GM12878 (cell line): ENCODE data around the gene GBA2. TPM values are rescaled to one million over a fixed set of nuclear protein-coding genes. Genes with fewer than 3 reads are reported as not detected.

Experiments
- ATAC-seq: fragments of 200-7000 bp; cut with Tn5 transposase; 3 replicates; pipeline ENCODE4 v1.9.1; 2020; ENCODE audit warnings: mild to moderate bottlenecking, moderate library complexity
- BruUV-seq: library from RNA; stranded (reverse); fragments of 400-500 nt; replicated peaks from 2 replicates; lab custom pipeline; 2021; lab: Mats Ljungman, UMichigan
- CTCF ChIA-PET: fragments of 300-600 bp; sonication (Branson Sonifier 250); formaldehyde crosslinking; extraction: SDS; loops from one replicate; lab custom pipeline; 2021; ENCODE audit warnings: inconsistent platforms; lab: Yijun Ruan, JAX
- POLR2A ChIA-PET: fragments of 350-600 bp; formaldehyde crosslinking; extraction: SDS; loops from one replicate; lab custom pipeline; 2021; ENCODE audit warnings: inconsistent platforms; lab: Charles Lee
- RAD21 ChIA-PET: fragments of 300-600 bp; sonication (Branson Sonifier 250); formaldehyde crosslinking; loops from one replicate; lab custom pipeline; 2023; ENCODE audit warnings: antibody characterized with exemption; ENCODE audit not compliant: unreplicated experiment; lab: Charles Lee
- SMC1A ChIA-PET: fragments of 300-600 bp; sonication (Branson Sonifier 250); formaldehyde crosslinking; loops from one replicate; lab custom pipeline; 2023; ENCODE audit not compliant: unreplicated experiment, uncharacterized antibody; lab: Charles Lee
- DNase-seq: peaks from one replicate; pipeline ENCODE4 v3.0.0-alpha.2; 2011; ENCODE audit warnings: low read depth, low spot score
- FAIRE-seq: peaks from 3 replicates; lab custom pipeline; 2011; peaks lifted over from hg19 to GRCh38; lab: Jason Lieb, UNC
- H2AFZ ChIP-seq: 2 replicates; pipeline ENCODE4 v1.6.0; 2011; ENCODE audit warnings: low read depth, low read length, control low read depth; ENCODE audit not compliant: control insufficient read depth
- H3K27ac ChIP-seq: 2 replicates; pipeline ENCODE4 v1.5.1; 2011; ENCODE audit warnings: control low read depth; ENCODE audit not compliant: control insufficient read depth, insufficient read depth
- H3K27me3 ChIP-seq, 2 experiments: replicated peaks in 1 of 2; 2 replicates each; pipeline versions ENCODE4 v1.6.0 to v1.6.1; 2011; ENCODE audit warnings: low read length in 1 of 2; ENCODE audit not compliant: control insufficient read depth in 2 of 2, insufficient read depth in 2 of 2
- H3K36me3 ChIP-seq, 2 experiments: 2 replicates each; pipeline ENCODE4 v1.5.1; 2011; ENCODE audit warnings: low read length in 1 of 2; ENCODE audit not compliant: control insufficient read depth in 2 of 2, insufficient read depth in 2 of 2
- H3K4me1 ChIP-seq: 2 replicates; pipeline ENCODE4 v1.6.1; 2011; ENCODE audit warnings: mild to moderate bottlenecking, low read length, moderate library complexity, mixed read lengths; ENCODE audit not compliant: control insufficient read depth, insufficient read depth
- H3K4me2 ChIP-seq: 2 replicates; pipeline ENCODE4 v1.6.0; 2011; ENCODE audit warnings: control low read depth; ENCODE audit not compliant: control insufficient read depth, insufficient read depth
- H3K4me3 ChIP-seq: fragments of 200-600 bp; sonication (generic); 2 replicates; pipeline ENCODE4 v1.5.1; 2016
- H3K79me2 ChIP-seq: 2 replicates; pipeline ENCODE4 v1.6.0; 2011; ENCODE audit warnings: low read length; ENCODE audit not compliant: control insufficient read depth, insufficient read depth
- H3K9ac ChIP-seq: 2 replicates; pipeline ENCODE4 v1.8.0; 2011; ENCODE audit warnings: low read length, control low read depth, mixed read lengths; ENCODE audit not compliant: control insufficient read depth, insufficient read depth
- H3K9me3 ChIP-seq: replicated peaks from 3 replicates; pipeline ENCODE4 v1.5.1; 2011; ENCODE audit warnings: mild to moderate bottlenecking, low read length; ENCODE audit not compliant: control insufficient read depth, insufficient read depth
- H4K20me1 ChIP-seq: 2 replicates; pipeline ENCODE4 v1.6.0; 2011; ENCODE audit not compliant: control insufficient read depth, insufficient read depth
- CHD2 ChIP-seq: IDR thresholded peaks from 2 replicates; pipeline ENCODE4 v1.6.1; 2011; ENCODE audit warnings: low read depth, low read length, improper control_type of control experiment, borderline replicate concordance
- DPF2 ChIP-seq: fragments of 450-650 bp; IDR thresholded peaks from 2 replicates; pipeline ENCODE4 v1.6.1; 2017; ENCODE audit warnings: mild to moderate bottlenecking
- MTA3 ChIP-seq: IDR thresholded peaks from 2 replicates; pipeline ENCODE4 v1.6.1; 2012; ENCODE audit warnings: low read length, inconsistent platforms, borderline replicate concordance
- NBN ChIP-seq: fragments of 450-650 bp; IDR thresholded peaks from 2 replicates; pipeline ENCODE4 v1.6.1; 2016
- POU2F2 ChIP-seq: IDR thresholded peaks from 3 replicates; pipeline ENCODE4 v1.6.1; 2011; ENCODE audit warnings: low read depth, mild to moderate bottlenecking, low read length, borderline replicate concordance
- SPI1 ChIP-seq: IDR thresholded peaks from 2 replicates; pipeline ENCODE4 v1.6.1; 2011; ENCODE audit warnings: low read depth, mild to moderate bottlenecking, low read length, moderate library complexity, borderline replicate concordance; ENCODE audit not compliant: insufficient read depth
- WGBS: methylation state at CpG from one replicate; pipeline ENCODE4 v1.1.6; 2016; ENCODE audit warnings: low lambda C conversion rate; ENCODE audit not compliant: insufficient replicate concordance, insufficient coverage; ENCODE audit errors: missing lambda C conversion rate; 5-methylcytosine and 5-hydroxymethylcytosine counted together
- in situ Hi-C: fragments of 300-500 bp; cut with MboI; formaldehyde crosslinking; loops from 9 replicates; pipeline ENCODE4 v1.14.3; 2018; ENCODE audit warnings: mixed read lengths
- intact Hi-C: fragments of 100-400 bp; cut with micrococcal nuclease; formaldehyde crosslinking; loops from one replicate; pipeline ENCODE4 v1.14.2; 2022; ENCODE audit not compliant: unreplicated experiment
- polyA plus RNA-seq, 11 experiments: library from polyadenylated mRNA; depleted of rRNA in 4 of 11; unstranded in 6 of 11; stranded (reverse) in 5 of 11; fragments of >200 nt; fragmentation: Nextera tagmentation in 4 of 11; fragmentation: Illumina TruSeq in 1 of 11; extraction: Ambion mirVana in 4 of 11; extraction: Trizol in 1 of 11; gene quantifications; 1 replicate in 1 of 11; 2 replicates in 10 of 11; pipeline versions ENCODE4 v1.2.1 to v1.2.3, GENCODE V29; 2011 to 2016; ENCODE audit warnings: inconsistent platforms in 2 of 11, missing spikeins in 2 of 11, low read depth in 1 of 11
- total RNA-seq, 4 experiments: library from RNA; depleted of rRNA in 3 of 4; stranded (reverse); fragments of >200 nt in 3 of 4; fragmentation: Illumina TruSeq in 1 of 4; extraction: Trizol in 1 of 4; gene quantifications; 2 replicates each; pipeline versions ENCODE4 v1.2.1 to v1.2.3, GENCODE V29; 2013 to 2021
- TF ChIP-seq, protein P1 (sequence below): fragments of 450-650 bp; IDR thresholded peaks from 2 replicates; pipeline ENCODE4 v1.6.1; 2017; ENCODE audit warnings: mild to moderate bottlenecking, moderate library complexity
- TF ChIP-seq, protein P2 (sequence below): fragments of 450-650 bp; conservative IDR thresholded peaks from 2 replicates; pipeline ENCODE4 v1.6.1; 2017; ENCODE audit warnings: mild to moderate bottlenecking, moderate library complexity

Gene GBA2
- total and polyA plus RNA-seq, 10 of the 15 experiments (the other 5 are each of a cell fraction or from before 2014, with no cell fraction given) = 15.3 to 45.1 (median 29.1) TPM

DNA sequence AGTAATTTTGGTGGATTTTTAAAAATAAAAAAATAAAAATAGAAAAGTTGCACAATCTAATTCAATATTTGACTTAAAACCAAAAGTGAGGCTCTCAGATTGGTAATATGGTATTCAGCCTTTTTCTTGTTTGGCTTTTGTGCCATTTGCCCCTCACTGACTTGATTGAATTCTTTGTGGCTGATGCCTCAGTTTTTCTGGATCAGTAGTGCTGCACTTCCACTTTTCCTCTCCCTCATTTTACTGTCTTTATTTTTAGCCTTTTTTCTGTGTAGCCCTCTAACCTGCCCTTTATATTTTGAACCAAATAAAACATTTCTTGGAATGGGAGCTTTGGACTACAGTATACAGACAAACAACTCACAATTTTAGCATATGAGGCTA lies 8.9 kb upstream of the GBA2 start:
- peak overlapping the region; percentile 98 for H3K27ac ChIP-seq
- H2AFZ ChIP-seq = no peak overlapping the region
- no peak for TF ChIP-seq MTA3
- TF ChIP-seq SPI1 = peak; percentile 18; the same call in 1 of the 2 replicates
- no peaks in the 10 kb centered on the region for H4K20me1 ChIP-seq
- H3K79me2 ChIP-seq = peaks cover 33% of the 10 kb centered on the region
- no peaks in the 10 kb centered on the region for H3K9me3 ChIP-seq
- no peak for ATAC-seq
- ChIA-PET POLR2A (interaction anchor here (1.0 to 1.6 kb wide), 3 partner anchors 25 to 100 kb away, joined by 3 to 13 read pairs (median 4); partner anchors contain the start of genes CCDC107, CREB3, RMRP and TLN1), RAD21 (no interaction called here), CTCF (interaction anchor here (0.8 to 2.3 kb wide), 9 partner anchors 8 to 61 kb away, joined by 3 to 7 read pairs (median 4); partner anchors contain the start of genes CREB3, RGP1, SPAG8 and TLN1), SMC1A (interaction anchor here (0.7 to 3.2 kb wide), 3 partner anchors 10 to 31 kb away, joined by 3 to 19 read pairs (median 11); partner anchors contain the start of genes GBA2 and RGP1)
- no peaks in the 10 kb centered on the region for H3K27me3 ChIP-seq
- BruUV-seq = no TSS peak
- H3K9ac ChIP-seq = peak overlapping the region; percentile 97
- H3K4me1 ChIP-seq = peaks cover 22% of the 10 kb centered on the region
- H3K4me3 ChIP-seq = peak overlapping the region; percentile 87
- intact Hi-C loops (loop anchor here (2.0 kb wide), 1 partner anchor 25 kb away; the partner anchor contains the start of genes CREB3 and TLN1), in situ Hi-C loops (no loop called here)
- no peak for DNase-seq
- H3K36me3 ChIP-seq = peaks cover 0 to 8% of the 10 kb centered on the region in 2 experiments; a peak in 2 of 4 replicates
- no peak for FAIRE-seq
- H3K4me2 ChIP-seq = peak overlapping the region; percentile 90

DNA sequence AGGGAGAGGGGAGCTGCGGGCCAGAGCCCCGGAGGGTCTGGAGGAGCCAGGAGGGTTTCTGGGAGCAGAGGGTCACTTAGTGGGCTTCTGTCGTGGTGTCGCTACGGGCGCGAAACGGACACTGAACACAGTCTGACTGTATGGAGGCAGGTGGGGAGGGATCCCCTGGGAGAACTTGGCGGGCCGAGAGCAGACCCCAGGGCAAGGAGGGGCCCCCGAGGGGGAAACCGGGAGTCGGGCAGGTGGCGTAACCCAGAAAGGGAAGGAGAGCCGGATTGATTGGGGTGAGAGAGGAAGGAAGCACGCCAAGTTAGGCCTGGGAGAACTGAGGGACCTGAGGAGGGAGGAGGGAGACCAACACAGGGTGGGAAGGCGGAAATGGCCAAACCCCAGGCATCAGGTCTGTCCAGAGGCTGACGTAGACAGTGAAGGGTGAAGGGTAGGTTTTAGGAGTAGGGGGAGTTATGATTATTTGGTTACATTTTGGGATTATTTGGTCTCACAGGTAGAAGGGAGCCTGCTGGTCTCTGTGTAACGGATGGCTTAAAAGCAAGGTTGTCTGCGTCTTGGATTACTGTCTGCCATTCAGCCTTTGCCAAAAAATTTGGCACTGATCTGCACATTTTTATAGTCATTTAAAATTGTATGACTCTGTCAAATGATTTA lies 8.3 kb upstream of the GBA2 start:
- Histone ChIP-seq H3K27ac (peak overlapping the region; percentile 98), H3K4me2 (peak overlapping the region; percentile 90), H2AFZ (peak overlapping the region; percentile 87), H3K9me3 (no peaks in the 10 kb centered on the region), H3K79me2 (peaks cover 33% of the 10 kb centered on the region), H3K27me3 (no peaks in the 10 kb centered on the region), H3K4me3 (peak overlapping the region; percentile 87), H3K36me3 (peaks cover 1 to 11% of the 10 kb centered on the region in 2 experiments; a peak in 3 of 4 replicates), H3K9ac (peak overlapping the region; percentile 97), H3K4me1 (peaks cover 22% of the 10 kb centered on the region), H4K20me1 (no peaks in the 10 kb centered on the region)
- in situ Hi-C loops = no loop called here
- BruUV-seq = no TSS peak
- ChIA-PET SMC1A (interaction anchor here (0.7 to 2.2 kb wide), 8 partner anchors 9 to 125 kb away, joined by 3 to 11 read pairs (median 3); partner anchors contain the start of genes ARHGEF39, CCDC107, GBA2 and RGP1), POLR2A (interaction anchor here (0.7 to 1.5 kb wide), 9 partner anchors 9 to 99 kb away, joined by 3 to 7 read pairs (median 4); partner anchors contain the start of genes CCDC107, CREB3, HINT2 and RMRP), RAD21 (interaction anchor here (1.0 to 1.6 kb wide), 5 partner anchors 9 to 110 kb away, joined by 3 to 9 read pairs (median 6); partner anchors contain the start of genes CCDC107, GBA2, RGP1 and RMRP), CTCF (interaction anchor here (0.6 to 2.0 kb wide), 26 partner anchors 10 to 706 kb away, joined by 3 to 27 read pairs (median 6); partner anchors contain the start of genes CCDC107, HINT2, RMRP and SPAG8)
- intact Hi-C loops = loop anchor here (2.0 kb wide), 1 partner anchor 25 kb away; the partner anchor contains the start of genes CREB3 and TLN1
- peak; percentile 79 for ATAC-seq
- WGBS = 3% methylated on average over 20 of the region's 20 CpGs
- peak; percentile 86 for FAIRE-seq
- no peak for DNase-seq
- TF ChIP-seq, protein P1, sequence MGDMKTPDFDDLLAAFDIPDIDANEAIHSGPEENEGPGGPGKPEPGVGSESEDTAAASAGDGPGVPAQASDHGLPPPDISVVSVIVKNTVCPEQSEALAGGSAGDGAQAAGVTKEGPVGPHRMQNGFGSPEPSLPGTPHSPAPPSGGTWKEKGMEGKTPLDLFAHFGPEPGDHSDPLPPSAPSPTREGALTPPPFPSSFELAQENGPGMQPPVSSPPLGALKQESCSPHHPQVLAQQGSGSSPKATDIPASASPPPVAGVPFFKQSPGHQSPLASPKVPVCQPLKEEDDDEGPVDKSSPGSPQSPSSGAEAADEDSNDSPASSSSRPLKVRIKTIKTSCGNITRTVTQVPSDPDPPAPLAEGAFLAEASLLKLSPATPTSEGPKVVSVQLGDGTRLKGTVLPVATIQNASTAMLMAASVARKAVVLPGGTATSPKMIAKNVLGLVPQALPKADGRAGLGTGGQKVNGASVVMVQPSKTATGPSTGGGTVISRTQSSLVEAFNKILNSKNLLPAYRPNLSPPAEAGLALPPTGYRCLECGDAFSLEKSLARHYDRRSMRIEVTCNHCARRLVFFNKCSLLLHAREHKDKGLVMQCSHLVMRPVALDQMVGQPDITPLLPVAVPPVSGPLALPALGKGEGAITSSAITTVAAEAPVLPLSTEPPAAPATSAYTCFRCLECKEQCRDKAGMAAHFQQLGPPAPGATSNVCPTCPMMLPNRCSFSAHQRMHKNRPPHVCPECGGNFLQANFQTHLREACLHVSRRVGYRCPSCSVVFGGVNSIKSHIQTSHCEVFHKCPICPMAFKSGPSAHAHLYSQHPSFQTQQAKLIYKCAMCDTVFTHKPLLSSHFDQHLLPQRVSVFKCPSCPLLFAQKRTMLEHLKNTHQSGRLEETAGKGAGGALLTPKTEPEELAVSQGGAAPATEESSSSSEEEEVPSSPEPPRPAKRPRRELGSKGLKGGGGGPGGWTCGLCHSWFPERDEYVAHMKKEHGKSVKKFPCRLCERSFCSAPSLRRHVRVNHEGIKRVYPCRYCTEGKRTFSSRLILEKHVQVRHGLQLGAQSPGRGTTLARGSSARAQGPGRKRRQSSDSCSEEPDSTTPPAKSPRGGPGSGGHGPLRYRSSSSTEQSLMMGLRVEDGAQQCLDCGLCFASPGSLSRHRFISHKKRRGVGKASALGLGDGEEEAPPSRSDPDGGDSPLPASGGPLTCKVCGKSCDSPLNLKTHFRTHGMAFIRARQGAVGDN = peak; percentile 30; the same call in 1 of the 2 replicates
- TF ChIP-seq, protein P2, sequence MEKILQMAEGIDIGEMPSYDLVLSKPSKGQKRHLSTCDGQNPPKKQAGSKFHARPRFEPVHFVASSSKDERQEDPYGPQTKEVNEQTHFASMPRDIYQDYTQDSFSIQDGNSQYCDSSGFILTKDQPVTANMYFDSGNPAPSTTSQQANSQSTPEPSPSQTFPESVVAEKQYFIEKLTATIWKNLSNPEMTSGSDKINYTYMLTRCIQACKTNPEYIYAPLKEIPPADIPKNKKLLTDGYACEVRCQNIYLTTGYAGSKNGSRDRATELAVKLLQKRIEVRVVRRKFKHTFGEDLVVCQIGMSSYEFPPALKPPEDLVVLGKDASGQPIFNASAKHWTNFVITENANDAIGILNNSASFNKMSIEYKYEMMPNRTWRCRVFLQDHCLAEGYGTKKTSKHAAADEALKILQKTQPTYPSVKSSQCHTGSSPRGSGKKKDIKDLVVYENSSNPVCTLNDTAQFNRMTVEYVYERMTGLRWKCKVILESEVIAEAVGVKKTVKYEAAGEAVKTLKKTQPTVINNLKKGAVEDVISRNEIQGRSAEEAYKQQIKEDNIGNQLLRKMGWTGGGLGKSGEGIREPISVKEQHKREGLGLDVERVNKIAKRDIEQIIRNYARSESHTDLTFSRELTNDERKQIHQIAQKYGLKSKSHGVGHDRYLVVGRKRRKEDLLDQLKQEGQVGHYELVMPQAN = 0 out of 2 replicates have a peak, but pooled peaks have one; percentile 13
- TF ChIP-seq DPF2 (peak; percentile 88), POU2F2 (peak; percentile 21; the same call in 1 of the 3 replicates), NBN (no peak; the same call in none of the 2 replicates), CHD2 (no peak)
